SH-SY5Y (cell line): Measurements from ENCODE around the gene TRIM42.

Experiments
- GATA2 ChIP-seq: IDR thresholded peaks from 2 replicates; pipeline ENCODE4 v1.6.1; 2011; ENCODE audit warnings: mild to moderate bottlenecking, low read depth, low read length
- GATA3 ChIP-seq: IDR thresholded peaks from 2 replicates; pipeline ENCODE4 v1.6.1; 2011; ENCODE audit warnings: low read depth, mild to moderate bottlenecking, low read length, moderate library complexity

- TF ChIP-seq GATA2, result no peak
- TF ChIP-seq GATA3, result no peak
Measured at GRCh38 chr3:140635276-140635675, 42.6 kb upstream of the TRIM42 start.
